VCaP (cell line): ENCODE results near the gene MIDN.

Experiments
- H3K27ac ChIP-seq: fragments of 450-650 bp; 2 replicates; pipeline ENCODE4 v1.5.1; 2017
- CTCF ChIP-seq: fragments of 450-650 bp; conservative IDR thresholded peaks from 2 replicates; pipeline ENCODE4 v1.5.1; 2017; ENCODE audit warnings: mild to moderate bottlenecking, moderate library complexity

MIDN gene

GRCh38 chr19:1266916-1267476 lies 18.6 kb downstream of the MIDN start:
- peak; percentile 95 for TF ChIP-seq CTCF
- H3K27ac ChIP-seq, result peak overlapping the region; percentile 66

- TF ChIP-seq CTCF, result no peak
- peak overlapping the region; percentile 66; the same call in 1 of the 2 replicates for H3K27ac ChIP-seq
Observed at GRCh38 chr19:1267477-1268225, 19.3 kb downstream of the MIDN start.

- TF ChIP-seq CTCF, result no peak
- H3K27ac ChIP-seq, result peak overlapping the region; percentile 98
Observed at GRCh38 chr19:1268226-1269064, 20.1 kb downstream of the MIDN start.

GRCh38 chr19:1269065-1269477 lies 20.7 kb downstream of the MIDN start, which contains the start of gene CIRBP:
Gene CIRBP (plus strand): TSS chr19:1269332. CDS start chr19:1270934, 1,602 bp downstream.
- TF ChIP-seq CTCF, result no peak

GRCh38 chr19:1269478-1270212 lies 21.3 kb downstream of the MIDN start:
- peak overlapping the region; percentile 98 for H3K27ac ChIP-seq
- TF ChIP-seq CTCF, result no peak

More at GRCh38 chr19:1269065-1269477, 20.7 kb downstream of the MIDN start, which contains the start of gene CIRBP:
- peak within 1 kb of the TSS; percentile 98 for H3K27ac ChIP-seq

GRCh38 chr19:1270213-1270853 lies 21.9 kb downstream of the MIDN start:
- peak overlapping the region; percentile 98 for H3K27ac ChIP-seq
- TF ChIP-seq CTCF, result no peak
